ENCODE measurements around the gene FBXO31.

The FBXO31 gene

GRCh38 chr16:87411375-87412271 lies 28.0 kb upstream of the FBXO31 start:
- no peak overlapping the region for H3K4me3 ChIP-seq (ENCODE audit: low read depth, low read length)
- DNase-seq (ENCODE audit: low read depth): no peak
- TF ChIP-seq CTCF (conservative IDR thresholded peaks at IDR 0.05; ENCODE audit: low read depth, low read length): no peak

GRCh38 chr16:87410968-87411367 lies 27.4 kb upstream of the FBXO31 start:
- no peak for DNase-seq (ENCODE audit: low read depth)
- peak; percentile 30 for TF ChIP-seq CTCF (conservative IDR thresholded peaks at IDR 0.05; ENCODE audit: low read depth, low read length)
- no peak overlapping the region for H3K4me3 ChIP-seq (ENCODE audit: low read depth, low read length)

GRCh38 chr16:87410530-87410929 lies 27.0 kb upstream of the FBXO31 start:
- no peak overlapping the region for H3K4me3 ChIP-seq (ENCODE audit: low read depth, low read length)
- no peak for TF ChIP-seq CTCF (conservative IDR thresholded peaks at IDR 0.05; ENCODE audit: low read depth, low read length)
- no peak for DNase-seq (ENCODE audit: low read depth)

GRCh38 chr16:87409781-87410180 lies 26.2 kb upstream of the FBXO31 start:
- no peak for DNase-seq (ENCODE audit: low read depth)
- no peak overlapping the region for H3K4me3 ChIP-seq (ENCODE audit: low read depth, low read length)
- TF ChIP-seq CTCF (conservative IDR thresholded peaks at IDR 0.05; ENCODE audit: low read depth, low read length): no peak

GRCh38 chr16:87409153-87409552 lies 25.6 kb upstream of the FBXO31 start:
- no peak for TF ChIP-seq CTCF (conservative IDR thresholded peaks at IDR 0.05; ENCODE audit: low read depth, low read length)
- H3K4me3 ChIP-seq (ENCODE audit: low read depth, low read length): no peak overlapping the region
- DNase-seq (ENCODE audit: low read depth): no peak

GRCh38 chr16:87407511-87408112 lies 24.0 kb upstream of the FBXO31 start:
- no peak for DNase-seq (ENCODE audit: low read depth)

More at GRCh38 chr16:87407511-87408112, 24.0 kb upstream of the FBXO31 start:
- no peak overlapping the region for H3K4me3 ChIP-seq (ENCODE audit: low read depth, low read length)
- no peak for TF ChIP-seq CTCF (conservative IDR thresholded peaks at IDR 0.05; ENCODE audit: low read depth, low read length)

Data from choroid plexus epithelial cell (primary cell).